ENCODE data around the gene SUSD1. TPM values are rescaled to one million over a fixed set of nuclear protein-coding genes. Genes with fewer than 3 reads are reported as not detected.

Gene SUSD1
- total RNA-seq, 1 experiment from 2014 or later, result 7.9 TPM

DNA sequence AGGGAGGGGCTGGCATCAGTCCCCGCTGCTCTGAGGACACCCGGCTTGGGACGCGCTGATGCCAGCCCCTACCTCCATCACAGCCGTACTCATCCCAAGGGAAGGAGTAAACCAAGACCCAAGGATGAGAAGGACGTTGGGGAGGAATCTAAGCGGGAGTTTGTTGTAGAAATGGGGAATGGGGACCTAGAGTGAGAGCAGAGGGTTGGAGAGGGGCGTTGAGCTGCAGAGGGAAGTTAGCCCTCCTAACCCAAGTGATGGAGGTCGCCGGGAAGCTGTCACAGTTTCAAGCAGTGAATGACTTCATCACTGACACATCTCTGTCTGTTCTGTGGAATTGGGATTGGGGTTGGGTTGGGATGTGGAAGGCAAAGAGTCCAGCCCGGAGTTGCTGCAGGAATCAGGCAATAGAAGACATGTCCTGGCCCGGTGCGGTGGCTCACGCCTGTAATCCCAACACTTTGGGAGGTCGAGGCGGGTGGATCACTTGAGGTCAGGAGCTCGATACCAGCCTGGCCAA is 759 bp upstream of the SUSD1 start (continued):
- TF ChIP-seq ATF3 (IDR thresholded peaks at IDR 0.05), result no peak

DNA sequence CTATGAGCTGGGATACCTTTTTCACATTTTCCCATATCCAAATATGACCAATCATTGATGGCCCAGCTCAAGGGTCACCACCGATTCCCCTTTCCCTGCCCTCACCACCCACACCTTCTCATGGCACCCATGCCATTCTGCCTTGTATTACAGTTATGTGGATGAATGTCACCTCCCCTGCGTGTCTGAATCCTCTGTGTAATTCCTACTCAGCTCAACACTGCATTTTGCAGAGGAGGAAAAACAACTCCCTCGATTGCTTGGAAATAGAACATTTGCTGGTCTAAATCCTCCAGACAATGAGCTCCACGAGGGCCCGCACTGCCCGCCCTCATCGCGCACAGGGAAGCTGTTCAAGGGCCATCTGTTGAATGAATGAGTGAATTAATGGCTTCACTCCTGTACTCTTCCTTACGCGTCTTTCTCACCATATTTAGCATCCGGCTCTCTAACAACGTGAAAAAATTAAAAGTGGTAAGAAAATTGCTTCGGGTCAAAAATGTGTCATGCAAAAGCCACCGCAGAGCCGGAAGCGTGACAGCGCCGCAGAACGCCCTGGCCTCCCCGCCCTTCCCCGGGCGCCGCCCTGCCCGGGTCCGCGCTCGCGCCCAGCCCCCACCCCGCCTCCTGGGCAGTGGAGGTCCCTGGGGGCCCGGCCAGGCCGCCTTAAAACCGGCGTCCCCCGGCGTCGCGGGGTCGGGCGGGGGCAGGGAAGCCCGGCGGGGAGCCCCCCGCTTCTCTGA is 704 bp downstream of the SUSD1 start:
- intact Hi-C loops (cut with micrococcal nuclease), result loop anchor here (5.0 kb wide), 1 partner anchor 158 kb away; the partner anchor contains the start of gene PTBP3
- POLR2A ChIA-PET, result interaction anchor here (0.6 kb wide), 1 partner anchor 103 kb away, joined by 3 read pairs; no protein-coding TSS in a partner anchor
- H3K79me2 ChIP-seq (ENCODE audit: insufficient read depth, low read length), result no peaks in the 10 kb centered on the region

More for the DNA sequence above, 704 bp downstream of the SUSD1 start:
- TF ChIP-seq CEBPB (IDR thresholded peaks at IDR 0.05; ENCODE audit: low read depth) (no peak), EGR1 (IDR thresholded peaks at IDR 0.05; ENCODE audit: low read depth) (no peak), TCF7L2 (IDR thresholded peaks at IDR 0.05; ENCODE audit: borderline replicate concordance, extremely low read depth, insufficient read depth, insufficient read length) (no peak), CTCF (IDR thresholded peaks at IDR 0.05 in 2 of 3, conservative IDR thresholded peaks at IDR 0.05 in 1 of 3; ENCODE audit: borderline replicate concordance in 1 of 3, insufficient read depth in 1 of 3, low read depth in 2 of 3, low read length in 2 of 3) (no peak), EZH2phosphoT487 (IDR thresholded peaks at IDR 0.05; ENCODE audit: borderline replicate concordance) (no peak), YY1 (IDR thresholded peaks at IDR 0.05; ENCODE audit: extremely low read depth, insufficient replicate concordance, low read depth, low read length) (no peak), FOSL1 (IDR thresholded peaks at IDR 0.05; ENCODE audit: low read depth) (no peak), SP1 (IDR thresholded peaks at IDR 0.05; ENCODE audit: low read depth) (no peak; the same call in 1 of the 2 replicates), SRF (IDR thresholded peaks at IDR 0.05; ENCODE audit: low read depth) (no peak), ELF1 (IDR thresholded peaks at IDR 0.05; ENCODE audit: borderline replicate concordance, low read depth) (no peak), MAX (IDR thresholded peaks at IDR 0.05) (peak; percentile 46), SIN3A (IDR thresholded peaks at IDR 0.05; ENCODE audit: low read depth) (0 out of 2 replicates have a peak, but pooled peaks have one; percentile 3), POLR2A (IDR thresholded peaks at IDR 0.05; ENCODE audit: borderline replicate concordance, extremely low read depth, insufficient read depth, insufficient read length) (no peak), POLR2AphosphoS5 (IDR thresholded peaks at IDR 0.05; ENCODE audit: low read depth, low read length) (peak; percentile 53; the same call in 1 of the 2 replicates), ZFX (IDR thresholded peaks at IDR 0.05) (no peak), ZNF274 (IDR thresholded peaks at IDR 0.05; ENCODE audit: low read depth, low read length) (no peak)
- TF ChIP-seq, protein P1, sequence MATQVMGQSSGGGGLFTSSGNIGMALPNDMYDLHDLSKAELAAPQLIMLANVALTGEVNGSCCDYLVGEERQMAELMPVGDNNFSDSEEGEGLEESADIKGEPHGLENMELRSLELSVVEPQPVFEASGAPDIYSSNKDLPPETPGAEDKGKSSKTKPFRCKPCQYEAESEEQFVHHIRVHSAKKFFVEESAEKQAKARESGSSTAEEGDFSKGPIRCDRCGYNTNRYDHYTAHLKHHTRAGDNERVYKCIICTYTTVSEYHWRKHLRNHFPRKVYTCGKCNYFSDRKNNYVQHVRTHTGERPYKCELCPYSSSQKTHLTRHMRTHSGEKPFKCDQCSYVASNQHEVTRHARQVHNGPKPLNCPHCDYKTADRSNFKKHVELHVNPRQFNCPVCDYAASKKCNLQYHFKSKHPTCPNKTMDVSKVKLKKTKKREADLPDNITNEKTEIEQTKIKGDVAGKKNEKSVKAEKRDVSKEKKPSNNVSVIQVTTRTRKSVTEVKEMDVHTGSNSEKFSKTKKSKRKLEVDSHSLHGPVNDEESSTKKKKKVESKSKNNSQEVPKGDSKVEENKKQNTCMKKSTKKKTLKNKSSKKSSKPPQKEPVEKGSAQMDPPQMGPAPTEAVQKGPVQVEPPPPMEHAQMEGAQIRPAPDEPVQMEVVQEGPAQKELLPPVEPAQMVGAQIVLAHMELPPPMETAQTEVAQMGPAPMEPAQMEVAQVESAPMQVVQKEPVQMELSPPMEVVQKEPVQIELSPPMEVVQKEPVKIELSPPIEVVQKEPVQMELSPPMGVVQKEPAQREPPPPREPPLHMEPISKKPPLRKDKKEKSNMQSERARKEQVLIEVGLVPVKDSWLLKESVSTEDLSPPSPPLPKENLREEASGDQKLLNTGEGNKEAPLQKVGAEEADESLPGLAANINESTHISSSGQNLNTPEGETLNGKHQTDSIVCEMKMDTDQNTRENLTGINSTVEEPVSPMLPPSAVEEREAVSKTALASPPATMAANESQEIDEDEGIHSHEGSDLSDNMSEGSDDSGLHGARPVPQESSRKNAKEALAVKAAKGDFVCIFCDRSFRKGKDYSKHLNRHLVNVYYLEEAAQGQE (IDR thresholded peaks at IDR 0.05; ENCODE audit: low read depth), result no peak
- BruUV-seq (replicated peaks), result no TSS peak
- Histone ChIP-seq H4K20me1 (ENCODE audit: insufficient read depth) (no peaks in the 10 kb centered on the region), H3K9me2 (ENCODE audit: insufficient read depth) (no peaks in the 10 kb centered on the region), H3K9me3 (ENCODE audit: control insufficient read depth in 1 of 2, insufficient read depth in 1 of 2, low read depth in 1 of 2, low read length in 2 of 2) (no peaks in the 10 kb centered on the region), H3K27ac (ENCODE audit: low read depth, low read length) (peak overlapping the region; percentile 77), H3K27me3 (ENCODE audit: insufficient read depth, low read length) (no peaks in the 10 kb centered on the region), H3K4me1 (ENCODE audit: control insufficient read depth in 1 of 2, insufficient read depth in 2 of 2, low read length in 2 of 2) (peaks cover 19 to 42% of the 10 kb centered on the region in 2 experiments), H3K9ac (ENCODE audit: low read length) (peak overlapping the region; percentile 64), H3K4me3 (replicated peaks in 1 of 2; ENCODE audit: low read depth in 1 of 2, low read length in 2 of 2) (peak overlapping the region; percentile 43 to 60), H3K36me3 (ENCODE audit: control insufficient read depth in 1 of 2, insufficient read depth in 2 of 2, low read length in 2 of 2) (no peaks in the 10 kb centered on the region), H2AFZ (ENCODE audit: low read depth, low read length, poor library complexity, severe bottlenecking) (peak overlapping the region; percentile 82), H3K4me2 (ENCODE audit: low read length) (peak overlapping the region; percentile 87)
- RAD21 ChIA-PET (ENCODE audit: low non-redundant PET in 1 of 2, low total read pairs in 2 of 2, uncharacterized antibody in 2 of 2, unreplicated experiment in 2 of 2), result no interaction called here
- DNase-seq (ENCODE audit: low read depth, low spot score), result no peak
- CTCF ChIA-PET, result no interaction called here
- peak; percentile 86 for ATAC-seq

Measured in HCT116 (cell line).